Heart left ventricle (tissue), 16 donors: ENCODE data around the gene CACNG7. TPM values are rescaled to one million over a fixed set of nuclear protein-coding genes. Genes with fewer than 3 reads are reported as not detected.
A peak's percentile ranks its signal among the peaks of the same experiment; 100 is the strongest.

Experiments used
- ATAC-seq, 4 donors: fragments of 200-7000 bp; cut with Tn5 transposase; one replicate each; pipeline ENCODE4 v1.9.1; 2020 to 2022; ENCODE audit warnings: moderate library complexity in 4 of 4, mild to moderate bottlenecking in 3 of 4, moderate number of reproducible peaks in 1 of 4
- DNase-seq, 5 donors: peaks; one replicate each; pipeline ENCODE4 v3.0.0-alpha.2; 2020
- H3K27ac ChIP-seq, 12 donors: fragments of 200-600 bp; sonication (generic) in 4 of 12; one replicate each; pipeline versions ENCODE4 v1.5.0 to v1.8.0; 2016 to 2022; ENCODE audit warnings: mild to moderate bottlenecking in 2 of 12
- H3K27me3 ChIP-seq, 9 donors: fragments of 200-600 bp; sonication (generic) in 2 of 9; one replicate each; pipeline versions ENCODE4 v1.5.1 to v1.8.0; 2016 to 2022; ENCODE audit warnings: mild to moderate bottlenecking in 3 of 9
- H3K36me3 ChIP-seq, 9 donors: fragments of 200-600 bp; sonication (generic) in 2 of 9; one replicate each; pipeline versions ENCODE4 v1.5.0 to v1.8.0; 2018 to 2022; ENCODE audit warnings: mild to moderate bottlenecking in 2 of 9
- H3K4me1 ChIP-seq, 12 donors: fragments of 200-600 bp; sonication (generic) in 4 of 12; one replicate each; pipeline versions ENCODE4 v1.5.0 to v1.8.0; 2016 to 2022; ENCODE audit warnings: mild to moderate bottlenecking in 3 of 12
- H3K4me3 ChIP-seq, 12 donors: fragments of 200-600 bp; sonication (generic) in 4 of 12; one replicate each; pipeline versions ENCODE4 v1.5.0 to v1.8.0; 2017 to 2022; ENCODE audit warnings: mild to moderate bottlenecking in 9 of 12, moderate library complexity in 4 of 12
- H3K9me3 ChIP-seq, 12 donors: fragments of 200-600 bp; sonication (generic) in 4 of 12; one replicate each; pipeline versions ENCODE4 v1.5.0 to v1.8.0; 2016 to 2022; ENCODE audit warnings: mild to moderate bottlenecking in 1 of 12
- POLR2A ChIP-seq, 2 donors: fragments of 450-650 bp; IDR thresholded peaks; one replicate each; pipeline ENCODE4 v1.6.1; 2017; ENCODE audit warnings: antibody characterized with exemption in 2 of 2, mild to moderate bottlenecking in 2 of 2, moderate library complexity in 2 of 2
- WGBS, 4 donors: extraction: QIAGEN DNeasy Blood & Tissue Kit in 2 of 4; methylation state at CpG; one replicate each; pipeline versions ENCODE4 v1.1.5 to v1.1.7; 2013 to 2018; 5-methylcytosine and 5-hydroxymethylcytosine counted together
- intact Hi-C, 10 donors: fragments of 100-400 bp; cut with DNase I; formaldehyde crosslinking; loops; one replicate each; pipeline versions ENCODE4 v1.11.1 to v1.14.2; 2022
- polyA plus RNA-seq, 2 donors: library from polyadenylated mRNA; stranded (reverse); fragments of 200-250 nt; gene quantifications; one replicate each; pipeline ENCODE4 v1.2.3, GENCODE V29; 2013
- total RNA-seq, 9 donors: library from RNA; depleted of rRNA in 2 of 9; stranded (reverse); fragments of >200 nt in 2 of 9; fragmentation: NEBNext Ultra II Directional in 3 of 9; extraction: Animal tissue kit (Norgen Biotek cat#: 25700) in 3 of 9; gene quantifications; one replicate each; pipeline versions ENCODE4 v1.1.0 to v1.2.4, GENCODE V29; 2016 to 2023
- TF ChIP-seq, protein P1 (sequence below), 12 donors: fragments of 200-600 bp; sonication (generic) in 4 of 12; IDR thresholded peaks; one replicate each; pipeline versions ENCODE4 v1.5.0 to v1.8.0; 2018 to 2022; ENCODE audit warnings: antibody characterized with exemption in 12 of 12, mild to moderate bottlenecking in 5 of 12
- donor health status: ischemic (EF 13 %, LVEDD 7.1; RV severe dilation, severe dysfunction).
- donor health status: healthy with polysubstance abuse.
- donor health status: DM: no; HTN: yes; CAD: no.
- donor health status: DM: no; HTN: no; CAD: no.
- donor health status: ischemic (EF 25% LVEDD 6.9; RV normal size, moderate dysfunction).
- donor health status: ischemic (EF 25% LVEDD 5.7; RV mildly dilated, moderate dysfunction).
- donor health status: healthy.
- donor health status: DM: yes; HTN: yes; CAD: no.
- donor health status: ischemic (EF 35%, LVEDD 5.7; RV mildly dilated, moderate dysfunction).
- donor health status: nonischemic (EF 11% LVEDD 7.7; RV severe dilation, severe dysfunction).
- donor health status: DM: yes; HTN: yes; CAD: no.
- donor health status: PGD.
- donor health status: ischemic (EF 29% LVEDD 5.4; RV normal size, mild dysfunction).
- donor health status: nonischemic (EF 23%, LVEDD 6.1; RV moderate dilation, normal function).

Gene CACNG7
- total and polyA plus RNA-seq, 11 donors, result not detected

DNA sequence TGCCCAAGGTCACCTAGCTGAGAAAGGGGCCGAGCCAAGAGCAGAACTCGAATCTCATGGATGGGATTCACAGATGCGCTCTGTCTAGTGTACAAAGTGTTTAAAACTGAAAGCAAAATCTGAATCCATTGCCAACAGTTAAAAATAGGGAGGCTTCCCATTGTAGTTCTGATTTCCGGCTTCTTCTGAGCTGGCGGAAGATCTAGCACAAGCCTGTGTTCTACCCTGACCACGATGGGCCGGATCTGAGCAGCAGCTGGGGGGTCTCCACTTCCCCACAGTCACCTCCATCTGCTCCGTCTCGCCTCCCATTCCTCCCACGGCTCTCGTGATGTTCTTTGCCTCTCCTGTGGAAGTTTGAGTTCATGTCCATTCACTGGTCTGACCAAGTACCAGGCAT is 56.0 kb downstream of the CACNG7 start:
- Histone ChIP-seq H3K9me3 (no peaks in the 10 kb centered on the region), H3K27ac (peak overlapping the region in 4 of 12 donors; percentile 28 to 40 (median 32)), H3K4me1 (peaks cover 0 to 10% (median 2%) of the 10 kb centered on the region in 12 donors), H3K4me3 (peak overlapping the region in 9 of 12 donors; percentile 3 to 41 (median 31)), H3K36me3 (no peaks in the 10 kb centered on the region), H3K27me3 (peaks cover 17 to 54% (median 27%) of the 10 kb centered on the region in 9 donors)
- ATAC-seq (peak in 1 of 4 donors; percentile 77), DNase-seq (no peak)
- intact Hi-C loops, result no loop called here
- WGBS, 4 donors, result 37 to 53% (median 45%) methylated on average over 11 of the region's 11 CpGs
- TF ChIP-seq, protein P1, sequence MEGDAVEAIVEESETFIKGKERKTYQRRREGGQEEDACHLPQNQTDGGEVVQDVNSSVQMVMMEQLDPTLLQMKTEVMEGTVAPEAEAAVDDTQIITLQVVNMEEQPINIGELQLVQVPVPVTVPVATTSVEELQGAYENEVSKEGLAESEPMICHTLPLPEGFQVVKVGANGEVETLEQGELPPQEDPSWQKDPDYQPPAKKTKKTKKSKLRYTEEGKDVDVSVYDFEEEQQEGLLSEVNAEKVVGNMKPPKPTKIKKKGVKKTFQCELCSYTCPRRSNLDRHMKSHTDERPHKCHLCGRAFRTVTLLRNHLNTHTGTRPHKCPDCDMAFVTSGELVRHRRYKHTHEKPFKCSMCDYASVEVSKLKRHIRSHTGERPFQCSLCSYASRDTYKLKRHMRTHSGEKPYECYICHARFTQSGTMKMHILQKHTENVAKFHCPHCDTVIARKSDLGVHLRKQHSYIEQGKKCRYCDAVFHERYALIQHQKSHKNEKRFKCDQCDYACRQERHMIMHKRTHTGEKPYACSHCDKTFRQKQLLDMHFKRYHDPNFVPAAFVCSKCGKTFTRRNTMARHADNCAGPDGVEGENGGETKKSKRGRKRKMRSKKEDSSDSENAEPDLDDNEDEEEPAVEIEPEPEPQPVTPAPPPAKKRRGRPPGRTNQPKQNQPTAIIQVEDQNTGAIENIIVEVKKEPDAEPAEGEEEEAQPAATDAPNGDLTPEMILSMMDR (IDR thresholded peaks at IDR 0.05), result no peak
- TF ChIP-seq POLR2A (IDR thresholded peaks at IDR 0.05), result no peak

DNA sequence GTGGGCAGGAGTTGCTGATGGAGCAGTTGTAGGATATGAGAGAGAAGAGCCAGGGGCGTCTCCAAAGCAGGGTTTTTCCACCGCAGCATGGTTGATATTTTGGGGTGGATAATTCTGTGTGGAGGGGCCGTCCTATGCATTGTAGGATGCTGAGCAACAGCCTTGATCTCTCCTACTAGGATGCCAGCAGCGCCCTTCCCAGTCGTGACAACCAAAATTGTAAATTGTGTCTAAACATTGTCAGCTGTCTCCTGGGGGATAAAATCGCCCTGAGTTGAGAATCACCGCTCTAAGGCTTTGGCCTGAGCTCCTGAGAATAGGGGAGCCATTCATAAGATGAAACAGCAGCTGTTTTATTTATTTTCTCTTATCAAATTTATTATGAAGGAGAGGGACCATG is 57.9 kb downstream of the CACNG7 start:
- peaks cover 9 to 38% (median 12%) of the 10 kb centered on the region in 9 donors for H3K27me3 ChIP-seq
- no peak overlapping the region for H3K27ac ChIP-seq
- peaks cover 0 to 10% (median 2%) of the 10 kb centered on the region in 12 donors for H3K4me1 ChIP-seq
- no peaks in the 10 kb centered on the region for H3K36me3 ChIP-seq
- intact Hi-C loops, result no loop called here
- H3K4me3 ChIP-seq, result no peak overlapping the region
- TF ChIP-seq, protein P1 (IDR thresholded peaks at IDR 0.05), result no peak
- no peak for TF ChIP-seq POLR2A (IDR thresholded peaks at IDR 0.05)
- H3K9me3 ChIP-seq, result no peaks in the 10 kb centered on the region
- WGBS, 4 donors, result 78 to 83% (median 81%) methylated on average over 7 of the region's 7 CpGs
- DNase-seq, result no peak
- ATAC-seq, result no peak

DNA sequence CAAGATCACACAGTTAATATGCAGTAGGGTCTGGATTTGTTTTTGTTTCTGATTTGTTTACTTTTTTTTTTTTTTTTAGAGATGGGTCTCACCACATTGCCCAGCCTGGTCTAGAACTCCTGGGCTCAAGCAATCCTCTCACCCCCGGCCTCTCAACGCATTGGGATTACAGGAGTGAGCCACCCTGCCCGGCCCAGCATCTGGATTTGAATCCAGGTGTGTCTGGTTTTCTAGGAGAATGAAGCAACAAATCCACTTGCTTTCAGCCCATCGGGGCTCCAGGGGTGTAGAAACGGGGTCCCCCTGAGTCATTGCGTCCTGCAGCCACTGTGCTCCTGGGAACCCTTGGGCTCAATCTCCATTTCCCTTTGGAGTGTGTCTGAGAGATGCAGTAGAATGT is 60.3 kb downstream of the CACNG7 start:
- Histone ChIP-seq H3K36me3 (no peaks in the 10 kb centered on the region), H3K27ac (no peak overlapping the region), H3K4me1 (peaks cover 0 to 10% (median 0%) of the 10 kb centered on the region in 12 donors), H3K27me3 (peaks cover 0 to 18% (median 0%) of the 10 kb centered on the region in 9 donors), H3K4me3 (no peak overlapping the region), H3K9me3 (no peaks in the 10 kb centered on the region)
- DNase-seq (no peak), ATAC-seq (no peak)
- TF ChIP-seq, protein P1 (IDR thresholded peaks at IDR 0.05), result no peak
- no peak for TF ChIP-seq POLR2A (IDR thresholded peaks at IDR 0.05)
- intact Hi-C loops, result no loop called here
- WGBS, 4 donors, result 85 to 93% (median 90%) methylated on average over 6 of the region's 6 CpGs

DNA sequence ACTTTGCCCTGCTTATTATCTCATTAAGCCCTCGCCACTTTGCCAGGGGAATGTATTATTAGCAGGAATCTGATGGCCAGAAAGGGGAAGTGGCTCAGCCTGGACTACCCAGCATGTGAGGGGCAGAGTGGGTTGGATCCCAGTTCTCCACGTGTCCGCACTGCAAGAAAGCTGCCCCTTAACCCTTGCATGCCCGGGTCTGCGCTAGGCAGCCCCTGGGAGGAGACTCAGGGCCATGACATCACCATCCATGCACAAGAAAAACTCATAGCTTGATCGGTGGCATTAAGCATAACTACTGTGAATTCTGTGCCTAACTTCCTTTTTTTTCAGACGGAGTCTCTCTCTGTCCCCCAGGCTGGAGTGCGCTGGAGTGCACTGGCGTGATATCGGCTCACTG is 62.6 kb downstream of the CACNG7 start:
- WGBS, 4 donors, result 61 to 72% (median 68%) methylated on average over 10 of the region's 10 CpGs
- H3K9me3 ChIP-seq, result no peaks in the 10 kb centered on the region
- TF ChIP-seq POLR2A (IDR thresholded peaks at IDR 0.05), result no peak
- TF ChIP-seq, protein P1 (IDR thresholded peaks at IDR 0.05), result no peak
- ATAC-seq (no peak), DNase-seq (no peak)
- no peak overlapping the region for H3K27ac ChIP-seq
- no peaks in the 10 kb centered on the region for H3K4me1 ChIP-seq
- intact Hi-C loops, result no loop called here
- no peaks in the 10 kb centered on the region for H3K36me3 ChIP-seq
- H3K27me3 ChIP-seq, result peaks cover 0 to 29% (median 0%) of the 10 kb centered on the region in 9 donors
- no peak overlapping the region for H3K4me3 ChIP-seq
